GM12878 (cell line): ENCODE measurements around the gene SMAGP. TPM values are rescaled to one million over a fixed set of nuclear protein-coding genes. Genes with fewer than 3 reads are reported as not detected.

Experiments used
- BCL11A ChIP-seq: IDR thresholded peaks from 2 replicates; pipeline ENCODE4 v1.6.1; 2011; ENCODE audit warnings: low read depth, low read length
- ETV6 ChIP-seq, 2 experiments: fragments of 450-650 bp in 1 of 2; IDR thresholded peaks in 1 of 2; conservative IDR thresholded peaks in 1 of 2; 2 replicates each; pipeline ENCODE4 v1.6.1; 2014; ENCODE audit warnings: antibody characterized with exemption in 1 of 2, borderline replicate concordance in 1 of 2, low read depth in 1 of 2, mild to moderate bottlenecking in 1 of 2, moderate library complexity in 1 of 2
- FOS ChIP-seq: IDR thresholded peaks from 3 replicates; pipeline ENCODE4 v1.6.1; 2011; ENCODE audit warnings: borderline replicate concordance; ENCODE audit not compliant: insufficient read length; ENCODE audit errors: extremely low read depth
- NR2C2 ChIP-seq: IDR thresholded peaks from 2 replicates; pipeline ENCODE4 v1.6.1; 2011; ENCODE audit warnings: borderline replicate concordance, low read depth; ENCODE audit not compliant: control insufficient read depth, insufficient read length
- SUPT20H ChIP-seq: IDR thresholded peaks from 2 replicates; pipeline ENCODE4 v1.6.1; 2011; ENCODE audit warnings: low read depth, mild to moderate bottlenecking, low read length, moderate library complexity, borderline replicate concordance; ENCODE audit not compliant: control insufficient read depth
- polyA plus RNA-seq, 11 experiments: library from polyadenylated mRNA; depleted of rRNA in 4 of 11; unstranded in 6 of 11; stranded (reverse) in 5 of 11; fragments of >200 nt; fragmentation: Nextera tagmentation in 4 of 11; fragmentation: Illumina TruSeq in 1 of 11; extraction: Ambion mirVana in 4 of 11; extraction: Trizol in 1 of 11; gene quantifications; 1 replicate in 1 of 11; 2 replicates in 10 of 11; pipeline versions ENCODE4 v1.2.1 to v1.2.3, GENCODE V29; 2011 to 2016; ENCODE audit warnings: inconsistent platforms in 2 of 11, missing spikeins in 2 of 11, low read depth in 1 of 11
- total RNA-seq, 4 experiments: library from RNA; depleted of rRNA in 3 of 4; stranded (reverse); fragments of >200 nt in 3 of 4; fragmentation: Illumina TruSeq in 1 of 4; extraction: Trizol in 1 of 4; gene quantifications; 2 replicates each; pipeline versions ENCODE4 v1.2.1 to v1.2.3, GENCODE V29; 2013 to 2021
- TF ChIP-seq, protein P1 (sequence below): fragments of 450-650 bp; formaldehyde crosslinking; IDR thresholded peaks from 2 replicates; pipeline ENCODE4 v1.4.0; 2020; ENCODE audit warnings: mild to moderate bottlenecking, moderate library complexity

SMAGP gene
- total and polyA plus RNA-seq, 10 of the 15 experiments (the other 5 are each of a cell fraction or from before 2014, with no cell fraction given), result 0.42 to 7.1 (median 3.9) TPM

DNA sequence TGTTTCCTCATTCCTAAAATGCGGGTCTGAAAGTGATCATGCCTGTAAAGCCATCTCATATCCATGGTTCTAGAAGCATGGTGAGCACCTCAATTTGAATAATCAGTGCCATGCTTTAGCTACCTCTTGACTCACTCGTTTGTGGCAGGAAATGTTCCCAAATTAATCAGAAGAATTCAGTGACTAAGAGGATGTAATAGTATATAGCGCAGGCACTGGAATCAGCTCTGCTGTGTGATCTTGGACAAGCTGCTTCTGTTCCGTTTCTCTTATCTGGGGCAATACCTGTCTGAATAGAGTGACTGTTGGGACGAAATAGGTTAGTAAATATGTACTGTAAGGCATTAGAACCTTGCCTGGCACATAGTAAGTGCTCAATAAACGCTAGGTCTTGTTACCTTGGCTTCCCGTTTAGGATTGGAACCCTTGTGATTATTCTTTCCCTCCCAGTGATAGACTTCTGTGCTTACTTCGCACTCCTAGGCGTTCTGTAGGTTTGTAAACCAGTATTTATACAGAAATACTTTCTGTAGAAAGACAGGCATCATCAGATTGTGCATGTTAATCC is 820 bp upstream of the SMAGP start (continued):
- no peak for TF ChIP-seq ETV6 (conservative IDR thresholded peaks at IDR 0.05 in 1 of 2, IDR thresholded peaks at IDR 0.05 in 1 of 2; ENCODE audit: borderline replicate concordance in 1 of 2, low read depth in 1 of 2)
- no peak for TF ChIP-seq BCL11A
- TF ChIP-seq SUPT20H, result no peak
- TF ChIP-seq, protein P1, sequence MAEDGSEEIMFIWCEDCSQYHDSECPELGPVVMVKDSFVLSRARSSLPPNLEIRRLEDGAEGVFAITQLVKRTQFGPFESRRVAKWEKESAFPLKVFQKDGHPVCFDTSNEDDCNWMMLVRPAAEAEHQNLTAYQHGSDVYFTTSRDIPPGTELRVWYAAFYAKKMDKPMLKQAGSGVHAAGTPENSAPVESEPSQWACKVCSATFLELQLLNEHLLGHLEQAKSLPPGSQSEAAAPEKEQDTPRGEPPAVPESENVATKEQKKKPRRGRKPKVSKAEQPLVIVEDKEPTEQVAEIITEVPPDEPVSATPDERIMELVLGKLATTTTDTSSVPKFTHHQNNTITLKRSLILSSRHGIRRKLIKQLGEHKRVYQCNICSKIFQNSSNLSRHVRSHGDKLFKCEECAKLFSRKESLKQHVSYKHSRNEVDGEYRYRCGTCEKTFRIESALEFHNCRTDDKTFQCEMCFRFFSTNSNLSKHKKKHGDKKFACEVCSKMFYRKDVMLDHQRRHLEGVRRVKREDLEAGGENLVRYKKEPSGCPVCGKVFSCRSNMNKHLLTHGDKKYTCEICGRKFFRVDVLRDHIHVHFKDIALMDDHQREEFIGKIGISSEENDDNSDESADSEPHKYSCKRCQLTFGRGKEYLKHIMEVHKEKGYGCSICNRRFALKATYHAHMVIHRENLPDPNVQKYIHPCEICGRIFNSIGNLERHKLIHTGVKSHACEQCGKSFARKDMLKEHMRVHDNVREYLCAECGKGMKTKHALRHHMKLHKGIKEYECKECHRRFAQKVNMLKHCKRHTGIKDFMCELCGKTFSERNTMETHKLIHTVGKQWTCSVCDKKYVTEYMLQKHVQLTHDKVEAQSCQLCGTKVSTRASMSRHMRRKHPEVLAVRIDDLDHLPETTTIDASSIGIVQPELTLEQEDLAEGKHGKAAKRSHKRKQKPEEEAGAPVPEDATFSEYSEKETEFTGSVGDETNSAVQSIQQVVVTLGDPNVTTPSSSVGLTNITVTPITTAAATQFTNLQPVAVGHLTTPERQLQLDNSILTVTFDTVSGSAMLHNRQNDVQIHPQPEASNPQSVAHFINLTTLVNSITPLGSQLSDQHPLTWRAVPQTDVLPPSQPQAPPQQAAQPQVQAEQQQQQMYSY (CRISPR knock-in tag), result no peak
- no peak for TF ChIP-seq NR2C2
- TF ChIP-seq FOS, result no peak
